ENCODE results near the gene CACNA1G. TPM values are rescaled to one million over a fixed set of nuclear protein-coding genes. Genes with fewer than 3 reads are reported as not detected.

The CACNA1G gene
- polyA plus RNA-seq, 1 donor from 2014 or later: 10.9 TPM

- Histone ChIP-seq H3K4me3 (ENCODE audit: low read length) (no peak overlapping the region), H3K9ac (ENCODE audit: low read length) (no peak overlapping the region), H3K79me2 (replicated peaks; ENCODE audit: insufficient read depth, low read length) (no peaks in the 10 kb centered on the region), H3K36me3 (ENCODE audit: insufficient read depth, low read length) (no peaks in the 10 kb centered on the region), H3K9me2 (ENCODE audit: insufficient read depth, low read length) (no peaks in the 10 kb centered on the region), H3F3A (ENCODE audit: insufficient read depth, low read length, poor library complexity, severe bottlenecking) (no peaks in the 10 kb centered on the region), H3K4me2 (ENCODE audit: low read length) (no peak overlapping the region), H3K27me3 (ENCODE audit: insufficient read depth, low read depth, low read length) (no peaks in the 10 kb centered on the region), H2AFZ (ENCODE audit: low read depth, low read length) (no peak overlapping the region), H3K9me3 (ENCODE audit: low read length) (no peaks in the 10 kb centered on the region), H4K20me1 (ENCODE audit: insufficient read depth) (no peaks in the 10 kb centered on the region), H3K27ac (ENCODE audit: low read length) (no peak overlapping the region)
- TF ChIP-seq REST (IDR thresholded peaks at IDR 0.05; ENCODE audit: borderline replicate concordance) (no peak), EP300 (conservative IDR thresholded peaks at IDR 0.05; ENCODE audit: poor library complexity, severe bottlenecking) (no peak), MXI1 (conservative IDR thresholded peaks at IDR 0.05; ENCODE audit: poor library complexity, severe bottlenecking) (no peak), CTCF (IDR thresholded peaks at IDR 0.05; ENCODE audit: poor library complexity, severe bottlenecking) (no peak), SMC3 (conservative IDR thresholded peaks at IDR 0.05; ENCODE audit: poor library complexity) (no peak), POLR2AphosphoS5 (IDR thresholded peaks at IDR 0.05) (no peak), TAF1 (IDR thresholded peaks at IDR 0.05; ENCODE audit: low read depth) (no peak), EZH2 (IDR thresholded peaks at IDR 0.05; ENCODE audit: borderline replicate concordance, insufficient read depth, low read length, poor library complexity, severe bottlenecking) (no peak), RAD21 (conservative IDR thresholded peaks at IDR 0.05) (no peak)
These were observed 88.8 kb downstream of the CACNA1G start for GRCh38 chr17:50649042-50649908.

- H3K4me2 ChIP-seq (ENCODE audit: low read length): no peak overlapping the region
- no peaks in the 10 kb centered on the region for H3F3A ChIP-seq (ENCODE audit: insufficient read depth, low read length, poor library complexity, severe bottlenecking)
- H2AFZ ChIP-seq (ENCODE audit: low read depth, low read length): no peak overlapping the region
- H3K9me2 ChIP-seq (ENCODE audit: insufficient read depth, low read length): no peaks in the 10 kb centered on the region
- no peak for TF ChIP-seq EP300 (conservative IDR thresholded peaks at IDR 0.05; ENCODE audit: poor library complexity, severe bottlenecking)
- TF ChIP-seq CTCF (IDR thresholded peaks at IDR 0.05; ENCODE audit: poor library complexity, severe bottlenecking): no peak
- TF ChIP-seq EZH2 (IDR thresholded peaks at IDR 0.05; ENCODE audit: borderline replicate concordance, insufficient read depth, low read length, poor library complexity, severe bottlenecking): no peak
- TF ChIP-seq REST (IDR thresholded peaks at IDR 0.05; ENCODE audit: borderline replicate concordance): no peak
- TF ChIP-seq RAD21 (conservative IDR thresholded peaks at IDR 0.05): no peak
- TF ChIP-seq POLR2AphosphoS5 (IDR thresholded peaks at IDR 0.05): no peak
- no peak for TF ChIP-seq MXI1 (conservative IDR thresholded peaks at IDR 0.05; ENCODE audit: poor library complexity, severe bottlenecking)
- no peak for TF ChIP-seq TAF1 (IDR thresholded peaks at IDR 0.05; ENCODE audit: low read depth)
- no peak for TF ChIP-seq SMC3 (conservative IDR thresholded peaks at IDR 0.05; ENCODE audit: poor library complexity)
- no peak overlapping the region for H3K9ac ChIP-seq (ENCODE audit: low read length)
- H3K36me3 ChIP-seq (ENCODE audit: insufficient read depth, low read length): no peaks in the 10 kb centered on the region
- no peaks in the 10 kb centered on the region for H3K9me3 ChIP-seq (ENCODE audit: low read length)
- no peaks in the 10 kb centered on the region for H3K79me2 ChIP-seq (replicated peaks; ENCODE audit: insufficient read depth, low read length)
- H3K4me3 ChIP-seq (ENCODE audit: low read length): no peak overlapping the region
- H3K27me3 ChIP-seq (ENCODE audit: insufficient read depth, low read depth, low read length): no peaks in the 10 kb centered on the region
- no peak overlapping the region for H3K27ac ChIP-seq (ENCODE audit: low read length)
- H4K20me1 ChIP-seq (ENCODE audit: insufficient read depth): no peaks in the 10 kb centered on the region
These were observed 91.1 kb downstream of the CACNA1G start for GRCh38 chr17:50651661-50652060.

Measured in neural cell (in vitro differentiated cells).